B cell (primary cell): ENCODE measurements around the gene AQP4. TPM values are rescaled to one million over a fixed set of nuclear protein-coding genes. Genes with fewer than 3 reads are reported as not detected.

ENCODE experiments used
- ATAC-seq: fragments of 200-7000 bp; cut with Tn5 transposase; one replicate; pipeline ENCODE4 v1.10.0; 2021; ENCODE audit warnings: low read depth, mild to moderate bottlenecking, moderate number of reproducible peaks, moderate library complexity
- CTCF ChIA-PET: fragments of 350-600 bp; sonication (Branson Sonifier 250); formaldehyde crosslinking; loops from one replicate; lab custom pipeline; 2021; ENCODE audit warnings: antibody characterized with exemption, inconsistent platforms; lab: Charles Lee
- POLR2A ChIA-PET: fragments of 350-600 bp; sonication (Branson Sonifier 250); formaldehyde crosslinking; loops from one replicate; lab custom pipeline; 2021; ENCODE audit warnings: antibody characterized with exemption; lab: Charles Lee
- DNase-seq: peaks from one replicate; pipeline ENCODE4 v3.0.0; 2013
- H2AFZ ChIP-seq: 2 replicates; pipeline ENCODE4 v1.6.1; 2012; ENCODE audit warnings: mild to moderate bottlenecking, low read depth, low read length; ENCODE audit not compliant: insufficient read depth, poor library complexity, severe bottlenecking
- H3K27ac ChIP-seq, 2 donors: 1 replicate in 1 of 2; 2 replicates in 1 of 2; pipeline ENCODE4 v1.5.1; 2012 to 2013; ENCODE audit warnings: low read length in 2 of 2, mild to moderate bottlenecking in 2 of 2, moderate library complexity in 1 of 2
- H3K27me3 ChIP-seq, 4 experiments: fragments of 200-600 bp in 1 of 4; sonication (generic) in 1 of 4; replicated peaks in 1 of 4; 1 replicate in 2 of 4; 2 replicates in 2 of 4; pipeline versions ENCODE4 v1.6.1 to v1.7.0; 2013 to 2016; ENCODE audit warnings: low read length in 3 of 4, mild to moderate bottlenecking in 2 of 4, mixed read lengths in 1 of 4, moderate library complexity in 1 of 4; ENCODE audit not compliant: insufficient read depth in 4 of 4, control insufficient read depth in 3 of 4; ENCODE audit errors: control extremely low read depth in 1 of 4
- H3K36me3 ChIP-seq, 2 experiments: replicated peaks in 1 of 2; 1 replicate in 1 of 2; 2 replicates in 1 of 2; pipeline versions ENCODE4 v1.6.1 to v1.7.1; 2013; ENCODE audit warnings: low read length in 1 of 2; ENCODE audit not compliant: insufficient read depth in 2 of 2, control insufficient read depth in 1 of 2; ENCODE audit errors: control extremely low read depth in 1 of 2, extremely low read depth in 1 of 2
- H3K4me1 ChIP-seq, 2 donors: fragments of 200-600 bp in 1 of 2; sonication (generic) in 1 of 2; 1 replicate in 1 of 2; 2 replicates in 1 of 2; pipeline versions ENCODE4 v1.5.1 to v1.6.1; 2013 to 2017; ENCODE audit warnings: low read length in 2 of 2; ENCODE audit not compliant: control insufficient read depth in 2 of 2, insufficient read depth in 2 of 2
- H3K4me2 ChIP-seq: replicated peaks from 2 replicates; pipeline ENCODE3; 2012; ENCODE audit warnings: mild to moderate bottlenecking, low read depth, low read length; ENCODE audit not compliant: poor library complexity, severe bottlenecking
- H3K4me3 ChIP-seq, 5 experiments: fragments of 200-600 bp in 1 of 5; sonication (generic) in 1 of 5; 1 replicate in 3 of 5; 2 replicates in 2 of 5; pipeline versions ENCODE4 v1.5.1 to v1.7.0; 2011 to 2016; ENCODE audit warnings: low read length in 4 of 5, mild to moderate bottlenecking in 4 of 5, low read depth in 2 of 5, control low read depth in 1 of 5, moderate library complexity in 1 of 5; ENCODE audit not compliant: insufficient read depth in 1 of 5; ENCODE audit errors: control extremely low read depth in 1 of 5, extremely low read depth in 1 of 5
- H3K79me2 ChIP-seq: fragments of 200-600 bp; sonication (generic); one replicate; pipeline ENCODE4 v1.6.0; 2016; ENCODE audit warnings: low read length; ENCODE audit not compliant: control insufficient read depth, insufficient read depth
- H3K9ac ChIP-seq: fragments of 200-600 bp; sonication (generic); 2 replicates; pipeline ENCODE4 v1.6.1; 2017; ENCODE audit warnings: mild to moderate bottlenecking, low read length, moderate library complexity
- H3K9me3 ChIP-seq, 3 donors: one replicate each; pipeline versions ENCODE4 v1.6.1 to v1.7.1; 2013; ENCODE audit warnings: low read length in 2 of 3; ENCODE audit not compliant: control insufficient read depth in 2 of 3, insufficient read depth in 1 of 3; ENCODE audit errors: control extremely low read depth in 1 of 3
- H4K20me1 ChIP-seq: 2 replicates; pipeline ENCODE4 v1.6.0; 2012; ENCODE audit warnings: mild to moderate bottlenecking, low read length; ENCODE audit not compliant: insufficient read depth, control insufficient read depth, poor library complexity, severe bottlenecking
- H3K27ac Mint-ChIP-seq: one replicate; pipeline ENCODE4 v1.8.0; 2021; ENCODE audit warnings: mixed read lengths
- H3K27me3 Mint-ChIP-seq: one replicate; pipeline ENCODE4 v1.8.0; 2021; ENCODE audit warnings: mixed read lengths
- H3K4me1 Mint-ChIP-seq: one replicate; pipeline ENCODE4 v1.8.0; 2021; ENCODE audit warnings: mixed read lengths
- H3K4me3 Mint-ChIP-seq: one replicate; pipeline ENCODE4 v1.8.0; 2021; ENCODE audit warnings: mixed read lengths
- H3K9me3 Mint-ChIP-seq: one replicate; pipeline ENCODE4 v1.8.0; 2022; ENCODE audit warnings: mixed read lengths; ENCODE audit not compliant: insufficient read depth
- EZH2 ChIP-seq: IDR thresholded peaks from 2 replicates; pipeline ENCODE4 v1.6.1; 2012; ENCODE audit warnings: borderline replicate concordance, low read depth, mild to moderate bottlenecking, moderate library complexity, low read length; ENCODE audit not compliant: insufficient read depth, poor library complexity, severe bottlenecking
- WGBS: methylation state at CpG from one replicate; pipeline ENCODE4 v1.1.5; 2013; ENCODE audit warnings: missing lambda C conversion rate; ENCODE audit not compliant: insufficient coverage; 5-methylcytosine and 5-hydroxymethylcytosine counted together
- intact Hi-C: fragments of 100-400 bp; cut with micrococcal nuclease; formaldehyde crosslinking; loops from one replicate; pipeline ENCODE4 v1.10.0; 2022
- polyA plus RNA-seq: library from polyadenylated mRNA; depleted of rRNA; stranded (reverse); fragments of >200 nt; gene quantifications from 2 replicates; pipeline ENCODE4 v1.2.3, GENCODE V29; 2012
- total RNA-seq, 2 donors: library from RNA; stranded (reverse); fragments of 120-200 nt in 1 of 2; gene quantifications; 1 replicate in 1 of 2; 2 replicates in 1 of 2; pipeline versions ENCODE4 v1.2.3 to v1.2.4, GENCODE V29; 2013 to 2022
- TF ChIP-seq, protein P1 (sequence below): fragments of 200-600 bp; IDR thresholded peaks from one replicate; pipeline ENCODE4 v1.8.0; 2022; ENCODE audit warnings: antibody characterized with exemption, mild to moderate bottlenecking

The AQP4 gene
- total and polyA plus RNA-seq, 2 donors (not counting 1 experiment from before 2014, with no cell fraction given) = not detected

DNA sequence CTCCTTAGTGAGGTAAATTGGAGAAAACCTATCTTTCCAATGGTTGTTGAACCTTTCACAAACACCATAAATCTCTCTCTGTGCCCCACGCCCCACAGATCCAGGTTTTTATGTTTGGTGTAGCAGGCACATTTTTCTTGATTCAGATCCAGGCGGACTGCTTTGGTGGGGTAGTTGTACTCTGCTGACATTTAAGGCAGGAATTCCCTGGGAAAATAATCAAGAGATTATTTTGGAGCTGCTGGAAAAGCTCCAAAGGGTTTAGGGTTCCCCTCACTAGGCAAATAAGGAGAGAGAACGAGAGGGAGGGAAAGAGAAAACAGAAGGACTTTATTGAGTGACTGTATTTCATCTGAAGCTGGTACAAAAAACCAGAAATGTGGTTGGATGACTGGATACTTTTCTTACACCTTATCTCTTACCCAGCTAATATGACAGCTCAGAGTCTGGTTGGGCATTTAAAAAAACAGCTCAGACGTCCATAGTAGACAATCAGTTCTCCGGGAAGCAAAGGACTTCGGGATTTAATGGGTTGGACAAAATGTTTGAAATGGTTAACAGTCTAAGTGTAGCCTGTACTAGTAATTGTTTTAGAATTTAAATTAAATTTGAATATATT is 3.6 kb upstream of the AQP4 start:
- no peak overlapping the region for H3K4me2 ChIP-seq
- no peak overlapping the region for H3K27ac Mint-ChIP-seq
- ATAC-seq (no peak), DNase-seq (no peak)
- H3K4me3 Mint-ChIP-seq = no peak overlapping the region
- H3K27ac ChIP-seq = no peak overlapping the region
- H3K9me3 Mint-ChIP-seq = no peaks in the 10 kb centered on the region
- no peaks in the 10 kb centered on the region for H3K4me1 Mint-ChIP-seq
- H3K4me1 ChIP-seq = no peaks in the 10 kb centered on the region
- 88% methylated on average over 4 of the region's 6 CpGs for WGBS
- no peaks in the 10 kb centered on the region for H3K36me3 ChIP-seq
- TF ChIP-seq, protein P1, sequence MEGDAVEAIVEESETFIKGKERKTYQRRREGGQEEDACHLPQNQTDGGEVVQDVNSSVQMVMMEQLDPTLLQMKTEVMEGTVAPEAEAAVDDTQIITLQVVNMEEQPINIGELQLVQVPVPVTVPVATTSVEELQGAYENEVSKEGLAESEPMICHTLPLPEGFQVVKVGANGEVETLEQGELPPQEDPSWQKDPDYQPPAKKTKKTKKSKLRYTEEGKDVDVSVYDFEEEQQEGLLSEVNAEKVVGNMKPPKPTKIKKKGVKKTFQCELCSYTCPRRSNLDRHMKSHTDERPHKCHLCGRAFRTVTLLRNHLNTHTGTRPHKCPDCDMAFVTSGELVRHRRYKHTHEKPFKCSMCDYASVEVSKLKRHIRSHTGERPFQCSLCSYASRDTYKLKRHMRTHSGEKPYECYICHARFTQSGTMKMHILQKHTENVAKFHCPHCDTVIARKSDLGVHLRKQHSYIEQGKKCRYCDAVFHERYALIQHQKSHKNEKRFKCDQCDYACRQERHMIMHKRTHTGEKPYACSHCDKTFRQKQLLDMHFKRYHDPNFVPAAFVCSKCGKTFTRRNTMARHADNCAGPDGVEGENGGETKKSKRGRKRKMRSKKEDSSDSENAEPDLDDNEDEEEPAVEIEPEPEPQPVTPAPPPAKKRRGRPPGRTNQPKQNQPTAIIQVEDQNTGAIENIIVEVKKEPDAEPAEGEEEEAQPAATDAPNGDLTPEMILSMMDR = no peak
- no peak for TF ChIP-seq EZH2
- H3K79me2 ChIP-seq = no peaks in the 10 kb centered on the region
- peaks cover 0 to 2% (median 0%) of the 10 kb centered on the region in 3 donors for H3K9me3 ChIP-seq
- no peak overlapping the region for H2AFZ ChIP-seq
- no peak overlapping the region for H3K9ac ChIP-seq
- H4K20me1 ChIP-seq = no peaks in the 10 kb centered on the region
- CTCF ChIA-PET = no interaction called here
- H3K4me3 ChIP-seq = no peak overlapping the region
- intact Hi-C loops = no loop called here
- POLR2A ChIA-PET = no interaction called here
- H3K27me3 Mint-ChIP-seq = peaks cover 15% of the 10 kb centered on the region
- no peaks in the 10 kb centered on the region for H3K27me3 ChIP-seq

DNA sequence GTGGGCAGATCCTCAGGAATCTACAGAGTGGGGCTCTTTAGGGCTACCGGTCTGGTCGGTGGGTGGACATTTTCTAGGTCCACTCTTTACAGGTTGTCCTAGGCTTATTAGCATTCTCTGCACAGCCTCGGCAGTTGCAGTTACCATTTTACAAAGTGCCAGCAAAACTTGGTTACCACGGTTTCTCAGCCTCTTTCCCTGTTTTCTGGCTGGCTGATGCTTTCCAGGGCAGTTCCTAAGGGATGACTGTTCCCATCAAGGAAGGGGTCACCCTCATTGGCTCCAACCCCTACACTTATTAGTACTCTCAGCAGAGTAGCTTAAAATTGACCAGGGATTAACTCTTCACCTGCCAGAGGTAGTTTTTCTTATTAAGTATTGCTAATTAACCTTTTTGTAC is 2.0 kb upstream of the AQP4 start:
- POLR2A ChIA-PET = no interaction called here
- CTCF ChIA-PET = no interaction called here
- H3K79me2 ChIP-seq = no peaks in the 10 kb centered on the region

More for the DNA sequence above, 2.0 kb upstream of the AQP4 start:
- Histone ChIP-seq H4K20me1 (no peaks in the 10 kb centered on the region), H3K9ac (no peak overlapping the region), H3K4me2 (no peak overlapping the region), H2AFZ (no peak overlapping the region), H3K27ac (no peak overlapping the region), H3K4me3 (no peak overlapping the region), H3K36me3 (no peaks in the 10 kb centered on the region), H3K27me3 (no peaks in the 10 kb centered on the region), H3K4me1 (no peaks in the 10 kb centered on the region), H3K9me3 (peaks cover 0 to 2% (median 0%) of the 10 kb centered on the region in 3 donors)
- no peak for ATAC-seq
- no peak for DNase-seq
- intact Hi-C loops = no loop called here
- TF ChIP-seq, protein P1 = no peak
- TF ChIP-seq EZH2 = no peak
- Mint-ChIP-seq H3K4me1 (peaks cover 1% of the 10 kb centered on the region), H3K9me3 (no peaks in the 10 kb centered on the region), H3K27ac (no peak overlapping the region), H3K4me3 (no peak overlapping the region), H3K27me3 (peaks cover 21% of the 10 kb centered on the region)
- 91% methylated on average over 4 of the region's 4 CpGs for WGBS
